H1 (cell line): ENCODE data around the gene CHST3. TPM values are rescaled to one million over a fixed set of nuclear protein-coding genes. Genes with fewer than 3 reads are reported as not detected.

ENCODE experiments used
- CTCF ChIA-PET: fragments of 300-600 bp; sonication (Branson Sonifier 250); formaldehyde crosslinking; loops from one replicate; lab custom pipeline; 2021; ENCODE audit not compliant: partially characterized antibody; lab: Charles Lee
- POLR2A ChIA-PET: fragments of 300-600 bp; sonication (Branson Sonifier 250); formaldehyde crosslinking; loops from one replicate; lab custom pipeline; 2021; ENCODE audit warnings: inconsistent platforms; ENCODE audit not compliant: partially characterized antibody; lab: Charles Lee
- DNase-seq, 2 experiments: peaks; one replicate each; pipeline versions ENCODE4 v3.0.0 to v3.0.0-alpha.2; 2010 to 2022; ENCODE audit warnings: low spot score in 2 of 2, low read depth in 1 of 2, mixed read lengths in 1 of 2
- FAIRE-seq: peaks from 2 replicates; lab custom pipeline; 2011; peaks lifted over from hg19 to GRCh38; lab: Jason Lieb, UNC
- H2AFZ ChIP-seq: 2 replicates; pipeline ENCODE4 v1.8.1; 2012; ENCODE audit warnings: low read length, inconsistent platforms
- H2AK5ac ChIP-seq: 2 replicates; pipeline ENCODE4 v1.6.1; 2013; ENCODE audit warnings: low read depth, low read length
- H2BK120ac ChIP-seq: replicated peaks from 2 replicates; pipeline ENCODE3; 2013; ENCODE audit warnings: low read depth, low read length, inconsistent platforms
- H2BK12ac ChIP-seq: 2 replicates; pipeline ENCODE4 v1.6.1; 2013; ENCODE audit warnings: low read depth, low read length
- H2BK15ac ChIP-seq: 2 replicates; pipeline ENCODE4 v1.6.1; 2013; ENCODE audit warnings: low read length
- H2BK20ac ChIP-seq: 2 replicates; pipeline ENCODE4 v1.6.1; 2013; ENCODE audit warnings: low read length
- H2BK5ac ChIP-seq: 2 replicates; pipeline ENCODE4 v1.6.1; 2013; ENCODE audit warnings: low read depth, low read length
- H3K14ac ChIP-seq: 2 replicates; pipeline ENCODE4 v1.6.1; 2013; ENCODE audit warnings: inconsistent platforms; ENCODE audit not compliant: insufficient read length
- H3K18ac ChIP-seq: 2 replicates; pipeline ENCODE4 v1.6.1; 2013; ENCODE audit warnings: low read length; ENCODE audit errors: extremely low read depth
- H3K23ac ChIP-seq: 2 replicates; pipeline ENCODE4 v1.6.1; 2013; ENCODE audit warnings: inconsistent platforms; ENCODE audit not compliant: insufficient read length
- H3K23me2 ChIP-seq: 2 replicates; pipeline ENCODE4 v1.6.1; 2013; ENCODE audit warnings: low read depth, low read length
- H3K27ac ChIP-seq: 2 replicates; pipeline ENCODE4 v1.6.1; 2011; ENCODE audit warnings: low read depth, low read length, inconsistent platforms
- H3K27me3 ChIP-seq, 4 experiments: replicated peaks in 1 of 4; 1 replicate in 1 of 4; 2 replicates in 3 of 4; pipeline versions ENCODE4 v1.6.1 to v1.8.1; 2011 to 2013; ENCODE audit warnings: low read length in 3 of 4, mild to moderate bottlenecking in 3 of 4, inconsistent platforms in 2 of 4, mixed read lengths in 2 of 4, moderate library complexity in 1 of 4; ENCODE audit not compliant: control insufficient read depth in 3 of 4, insufficient read depth in 3 of 4; ENCODE audit errors: extremely low read depth in 1 of 4
- H3K36me3 ChIP-seq, 4 experiments: 2 replicates each; pipeline versions ENCODE4 v1.6.1 to v1.8.1; 2011 to 2013; ENCODE audit warnings: mild to moderate bottlenecking in 4 of 4, low read length in 3 of 4, moderate library complexity in 2 of 4, control low read depth in 1 of 4, inconsistent platforms in 1 of 4; ENCODE audit not compliant: insufficient read depth in 4 of 4, control insufficient read depth in 2 of 4
- H3K4ac ChIP-seq: replicated peaks from 2 replicates; pipeline ENCODE3; 2013; ENCODE audit warnings: low read length, low read depth, mixed read lengths, inconsistent platforms; ENCODE audit not compliant: insufficient read length
- H3K4me1 ChIP-seq, 4 experiments: replicated peaks in 1 of 4; 1 replicate in 1 of 4; 2 replicates in 3 of 4; pipeline versions ENCODE4 v1.6.1 to v1.8.1; 2011 to 2013; ENCODE audit warnings: low read length in 3 of 4, inconsistent platforms in 2 of 4, mixed read lengths in 1 of 4; ENCODE audit not compliant: insufficient read depth in 4 of 4, control insufficient read depth in 3 of 4
- H3K4me2 ChIP-seq, 2 experiments: 2 replicates each; pipeline versions ENCODE4 v1.6.1 to v1.8.1; 2011 to 2013; ENCODE audit warnings: low read depth in 2 of 2, low read length in 2 of 2, control low read depth in 1 of 2, inconsistent platforms in 1 of 2, mild to moderate bottlenecking in 1 of 2; ENCODE audit not compliant: insufficient read depth in 1 of 2
- H3K4me3 ChIP-seq, 4 experiments: fragments of 200-600, 300-600 bp in 1 of 4; sonication (generic), shearing (Covaris generic), sonication (Bioruptor Twin) in 1 of 4; 2 replicates each; pipeline versions ENCODE4 v1.5.1 to v1.8.1; 2011 to 2016; ENCODE audit warnings: low read length in 4 of 4, low read depth in 3 of 4, control low read depth in 2 of 4, inconsistent platforms in 2 of 4, mild to moderate bottlenecking in 2 of 4, mixed read lengths in 1 of 4, moderate library complexity in 1 of 4; ENCODE audit not compliant: insufficient read depth in 2 of 4; ENCODE audit errors: extremely low read depth in 1 of 4
- H3K56ac ChIP-seq: replicated peaks from 2 replicates; pipeline ENCODE3; 2013; ENCODE audit warnings: low read depth, mild to moderate bottlenecking, mixed read lengths, low read length, inconsistent platforms; ENCODE audit not compliant: insufficient read length
- H3K79me1 ChIP-seq: 2 replicates; pipeline ENCODE4 v1.6.1; 2013; ENCODE audit warnings: low read depth, low read length, control low read depth
- H3K79me2 ChIP-seq, 2 experiments: 2 replicates each; pipeline versions ENCODE4 v1.6.1 to v1.8.1; 2012 to 2013; ENCODE audit warnings: low read length in 2 of 2, mild to moderate bottlenecking in 2 of 2, inconsistent platforms in 1 of 2; ENCODE audit not compliant: insufficient read depth in 2 of 2, control insufficient read depth in 1 of 2
- H3K9ac ChIP-seq, 4 experiments: replicated peaks in 1 of 4; 1 replicate in 1 of 4; 2 replicates in 3 of 4; pipeline versions ENCODE4 v1.6.1 to v1.8.1; 2011 to 2013; ENCODE audit warnings: low read depth in 3 of 4, low read length in 3 of 4, control low read depth in 2 of 4, mild to moderate bottlenecking in 2 of 4, moderate library complexity in 2 of 4, inconsistent platforms in 1 of 4; ENCODE audit errors: extremely low read depth in 1 of 4
- H3K9me3 ChIP-seq, 2 experiments: 2 replicates each; pipeline versions ENCODE4 v1.6.1 to v1.8.1; 2012 to 2013; ENCODE audit warnings: mild to moderate bottlenecking in 2 of 2, moderate library complexity in 2 of 2, control low read depth in 1 of 2, inconsistent platforms in 1 of 2, low read depth in 1 of 2, low read length in 1 of 2, mixed read lengths in 1 of 2; ENCODE audit not compliant: insufficient read depth in 2 of 2
- H4K20me1 ChIP-seq, 2 experiments: replicated peaks in 1 of 2; 2 replicates each; pipeline versions ENCODE3 to v1.8.1; 2011 to 2013; ENCODE audit warnings: inconsistent platforms in 2 of 2, low read length in 2 of 2, mild to moderate bottlenecking in 1 of 2; ENCODE audit not compliant: insufficient read depth in 2 of 2, control insufficient read depth in 1 of 2
- H4K5ac ChIP-seq: 2 replicates; pipeline ENCODE4 v1.6.1; 2013; ENCODE audit warnings: low read length, low read depth, mixed read lengths, inconsistent platforms; ENCODE audit not compliant: insufficient read length
- H4K8ac ChIP-seq: 2 replicates; pipeline ENCODE4 v1.8.0; 2013; ENCODE audit warnings: mild to moderate bottlenecking, moderate library complexity, low read length, inconsistent platforms; ENCODE audit not compliant: insufficient read depth; ENCODE audit errors: extremely low read depth
- H4K91ac ChIP-seq: replicated peaks from 2 replicates; pipeline ENCODE3; 2013; ENCODE audit warnings: low read length, mixed read lengths, inconsistent platforms; ENCODE audit not compliant: insufficient read length
- ASH2L ChIP-seq: fragments of 200-600, 300-600 bp; sonication (generic); IDR thresholded peaks from one replicate; pipeline ENCODE4 v1.7.1; 2017; ENCODE audit warnings: low read length
- CBX8 ChIP-seq: fragments of 300-800, 300-1000 bp; sonication (generic); IDR thresholded peaks from 2 replicates; pipeline ENCODE4 v1.7.1; 2016; ENCODE audit warnings: low read depth, low read length, borderline replicate concordance
- CEBPB ChIP-seq: IDR thresholded peaks from 2 replicates; pipeline ENCODE4 v1.6.1; 2012; ENCODE audit warnings: low read depth, low read length
- CHD2 ChIP-seq: IDR thresholded peaks from 2 replicates; pipeline ENCODE4 v1.6.1; 2012; ENCODE audit warnings: low read length, improper control_type of control experiment
- EGR1 ChIP-seq: IDR thresholded peaks from 2 replicates; pipeline ENCODE4 v1.6.1; 2011; ENCODE audit warnings: low read depth, low read length, borderline replicate concordance
- EZH2 ChIP-seq: fragments of 200-600 bp; sonication (generic); IDR thresholded peaks from 2 replicates; pipeline ENCODE4 v1.7.1; 2012; ENCODE audit warnings: low read depth, mild to moderate bottlenecking, moderate library complexity, low read length, inconsistent platforms; ENCODE audit not compliant: severe bottlenecking
- JUN ChIP-seq: IDR thresholded peaks from 2 replicates; pipeline ENCODE4 v1.6.1; 2011; ENCODE audit warnings: low read depth, mild to moderate bottlenecking, improper control_type of control experiment, low read length
- NANOG ChIP-seq: IDR thresholded peaks from 2 replicates; pipeline ENCODE4 v1.6.1; 2011; ENCODE audit warnings: low read length, low read depth, mild to moderate bottlenecking, inconsistent platforms; ENCODE audit not compliant: insufficient read depth, poor library complexity, severe bottlenecking
- RAD21 ChIP-seq, 2 experiments: IDR thresholded peaks in 1 of 2; conservative IDR thresholded peaks in 1 of 2; 2 replicates each; pipeline ENCODE4 v1.6.1; 2011; ENCODE audit warnings: low read depth in 2 of 2, low read length in 2 of 2, improper control_type of control experiment in 1 of 2, inconsistent platforms in 1 of 2, mild to moderate bottlenecking in 1 of 2, moderate library complexity in 1 of 2
- SIX5 ChIP-seq: IDR thresholded peaks from 2 replicates; pipeline ENCODE4 v1.6.1; 2011; ENCODE audit warnings: mild to moderate bottlenecking, low read depth, low read length
- SP1 ChIP-seq: IDR thresholded peaks from 2 replicates; pipeline ENCODE4 v1.6.1; 2011; ENCODE audit warnings: low read depth, low read length
- TEAD4 ChIP-seq: IDR thresholded peaks from 2 replicates; pipeline ENCODE4 v1.6.1; 2012; ENCODE audit warnings: low read depth, low read length, inconsistent platforms, mixed read lengths
- ZNF274 ChIP-seq: IDR thresholded peaks from 2 replicates; pipeline ENCODE4 v1.7.0; 2012; ENCODE audit warnings: low read length, borderline replicate concordance; ENCODE audit errors: extremely low read depth
- WGBS, 2 experiments: shearing (Covaris generic) in 1 of 2; methylation state at CpG; one replicate each; pipeline versions ENCODE4 v1.1.6 to v1.1.7; 2013 to 2015; ENCODE audit warnings: low lambda C conversion rate in 2 of 2, mixed read lengths in 2 of 2, inconsistent platforms in 1 of 2, low coverage in 1 of 2, missing lambda C conversion rate in 1 of 2; ENCODE audit not compliant: insufficient replicate concordance in 2 of 2, insufficient coverage in 1 of 2, insufficient read length in 1 of 2; ENCODE audit errors: extremely low coverage in 1 of 2, missing lambda C conversion rate in 1 of 2; 5-methylcytosine and 5-hydroxymethylcytosine counted together
- polyA plus RNA-seq, 7 experiments: library from polyadenylated mRNA; depleted of rRNA in 3 of 7; stranded (reverse) in 5 of 7; unstranded in 2 of 7; fragments of >200 nt in 5 of 7; fragments of 200-250 nt in 2 of 7; gene quantifications; 1 replicate in 5 of 7; 2 replicates in 1 of 7; 4 replicates in 1 of 7; pipeline versions ENCODE4 v1.2.1 to v1.2.3, GENCODE V29; 2011 to 2013; ENCODE audit warnings: missing spikeins in 2 of 7, mixed read lengths in 2 of 7
- total RNA-seq: library from RNA; stranded (reverse); fragmentation: NEBNext Ultra II Directional; extraction: Animal tissue kit (Norgen Biotek cat#: 25700); gene quantifications from 2 replicates; pipeline ENCODE4 v1.2.1, GENCODE V29; 2021

CHST3 gene
- total and polyA plus RNA-seq, 2 of the 8 experiments (the other 6 are each of a cell fraction or from before 2014, with no cell fraction given): 2.0 to 5.8 TPM

DNA sequence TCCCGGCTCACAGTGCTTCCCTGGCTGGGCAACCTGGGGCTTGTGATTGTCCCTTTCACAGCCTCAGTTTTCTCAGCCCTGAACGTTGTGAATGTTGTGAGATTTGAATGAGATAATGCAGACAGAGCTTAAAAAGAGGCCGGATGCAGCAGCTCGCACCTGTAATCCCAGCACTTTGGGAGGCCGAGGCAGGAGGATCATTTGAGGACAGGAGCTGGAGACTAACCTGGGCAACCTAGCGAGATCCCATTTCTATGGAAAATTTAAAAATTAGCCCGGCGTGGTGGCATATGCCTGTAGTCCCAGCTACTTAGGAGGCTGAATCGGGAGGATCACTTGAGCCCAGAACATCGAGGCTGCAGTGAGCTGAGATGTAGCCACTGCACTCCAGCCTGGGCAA is 67.5 kb downstream of the CHST3 start:
- no peak overlapping the region for H2BK120ac ChIP-seq
- H3K23ac ChIP-seq: no peak overlapping the region
- no peak overlapping the region for H3K9ac ChIP-seq
- H3K79me2 ChIP-seq: no peaks in the 10 kb centered on the region
- no peak overlapping the region for H2BK5ac ChIP-seq
- H3K18ac ChIP-seq: no peak overlapping the region
- WGBS, 2 experiments: 84% methylated on average over 10 of the region's 10 CpGs; no CpG with 5 or more reads in 1 of the 2 experiments
- no peak for TF ChIP-seq TEAD4
- TF ChIP-seq CHD2: no peak
- TF ChIP-seq ZNF274: no peak
- TF ChIP-seq RAD21 (IDR thresholded peaks at IDR 0.05 in 1 of 2, conservative IDR thresholded peaks at IDR 0.05 in 1 of 2; ENCODE audit: low read depth in 2 of 2, low read length in 2 of 2): no peak
- TF ChIP-seq SIX5: no peak
- no peak for TF ChIP-seq EGR1
- TF ChIP-seq CEBPB: no peak
- TF ChIP-seq SP1: no peak
- TF ChIP-seq NANOG: no peak
- no peak for TF ChIP-seq ASH2L
- no peak for TF ChIP-seq JUN
- TF ChIP-seq EZH2: no peak
- TF ChIP-seq CBX8: no peak
- TF ChIP-seq, all 59 proteins: peak for 0
- H4K91ac ChIP-seq: no peak overlapping the region
- ChIA-PET POLR2A (interaction anchor here (1.4 kb wide), 1 partner anchor 18 kb away, joined by 4 read pairs; no protein-coding TSS in a partner anchor), CTCF (interaction anchor here (0.6 to 2.3 kb wide), 10 partner anchors 11 to 296 kb away, joined by 3 to 13 read pairs (median 4); no protein-coding TSS in a partner anchor)
- H3K4me2 ChIP-seq: no peak overlapping the region
- no peak overlapping the region for H4K8ac ChIP-seq
- H2BK15ac ChIP-seq: no peak overlapping the region
- no peak overlapping the region for H2AFZ ChIP-seq
- no peak overlapping the region for H3K27ac ChIP-seq
- no peak overlapping the region for H3K14ac ChIP-seq
- H3K4me3 ChIP-seq: no peak overlapping the region
- H3K56ac ChIP-seq: no peak overlapping the region
- H3K9me3 ChIP-seq: no peaks in the 10 kb centered on the region
- H4K20me1 ChIP-seq: no peaks in the 10 kb centered on the region
- H3K4me1 ChIP-seq: no peaks in the 10 kb centered on the region; a peak in 1 of 7 replicates
- H3K4ac ChIP-seq: no peak overlapping the region
- H3K79me1 ChIP-seq: no peaks in the 10 kb centered on the region
- H3K27me3 ChIP-seq: 0 out of 7 replicates have a peak, but pooled peaks cover 0 to 2% (median 0%) of the 10 kb centered on the region in 4 experiments
- H4K5ac ChIP-seq: no peak overlapping the region
- no peak overlapping the region for H2BK12ac ChIP-seq
- FAIRE-seq (no peak), DNase-seq (no peak)
- H2AK5ac ChIP-seq: no peak overlapping the region
- no peaks in the 10 kb centered on the region for H3K23me2 ChIP-seq
- no peak overlapping the region for H2BK20ac ChIP-seq
- no peaks in the 10 kb centered on the region for H3K36me3 ChIP-seq
